ENCODE measurements around the gene TMEM135. TPM values are rescaled to one million over a fixed set of nuclear protein-coding genes. Genes with fewer than 3 reads are reported as not detected.
"Not testable (repeated sequence)": the region's sequence is repeated elsewhere in the genome, so short reads cannot be mapped to it uniquely, and the experiment has no call there.

TMEM135 gene
- total RNA-seq, 1 donor from 2014 or later = 20.6 TPM

- Histone ChIP-seq H3K36me3 (ENCODE audit: insufficient read depth, low read length) (no peaks in the 10 kb centered on the region), H3K9ac (ENCODE audit: low read length) (no peak overlapping the region), H3K27ac (ENCODE audit: low read depth, low read length) (no peak overlapping the region), H2AFZ (ENCODE audit: low read depth, low read length) (no peak overlapping the region), H4K20me1 (ENCODE audit: insufficient read depth, low read length) (no peaks in the 10 kb centered on the region), H3K4me2 (ENCODE audit: low read length) (no peak overlapping the region), H3K4me1 (ENCODE audit: insufficient read depth, low read length) (no peaks in the 10 kb centered on the region), H3K9me3 (ENCODE audit: insufficient read depth, low read depth, low read length) (no peaks in the 10 kb centered on the region), H3K27me3 (ENCODE audit: insufficient read depth, low read length) (no peaks in the 10 kb centered on the region), H3K79me2 (ENCODE audit: insufficient read depth, low read length) (no peaks in the 10 kb centered on the region), H3K4me3 (ENCODE audit: insufficient read depth, low read depth, low read length) (no peak overlapping the region)
- peaks cover 14% of the 10 kb centered on the region for H3K36me3 Mint-ChIP-seq (ENCODE audit: low read depth, unreplicated experiment)
- DNase-seq (ENCODE audit: low read depth) (no peak), FAIRE-seq (no peak)
- TF ChIP-seq EZH2 (IDR thresholded peaks at IDR 0.05; ENCODE audit: insufficient read depth, low read length) (no peak), CTCF (IDR thresholded peaks at IDR 0.05; ENCODE audit: insufficient read depth, low read depth, low read length) (no peak)
- no peak overlapping the region for H3K27ac Mint-ChIP-seq (ENCODE audit: unreplicated experiment)
- H3K27me3 Mint-ChIP-seq (ENCODE audit: low read depth, unreplicated experiment) = no peaks in the 10 kb centered on the region
- no peak overlapping the region for H3K4me3 Mint-ChIP-seq (ENCODE audit: unreplicated experiment)
- no peaks in the 10 kb centered on the region for H3K4me1 Mint-ChIP-seq (ENCODE audit: low read depth, unreplicated experiment)
- H3K9me3 Mint-ChIP-seq (ENCODE audit: unreplicated experiment) = no peaks in the 10 kb centered on the region
Measured at GRCh38 chr11:87092567-87092966, 54.8 kb downstream of the TMEM135 start.

GRCh38 chr11:87097582-87097981 lies 59.8 kb downstream of the TMEM135 start:
- Histone ChIP-seq H3K4me1 (ENCODE audit: insufficient read depth, low read length) (no peaks in the 10 kb centered on the region), H4K20me1 (ENCODE audit: insufficient read depth, low read length) (no peaks in the 10 kb centered on the region), H3K9me3 (ENCODE audit: insufficient read depth, low read depth, low read length) (no peaks in the 10 kb centered on the region), H3K27me3 (ENCODE audit: insufficient read depth, low read length) (no peaks in the 10 kb centered on the region), H3K36me3 (ENCODE audit: insufficient read depth, low read length) (peaks cover 5% of the 10 kb centered on the region), H3K9ac (ENCODE audit: low read length) (no peak overlapping the region), H3K4me3 (ENCODE audit: insufficient read depth, low read depth, low read length) (no peak overlapping the region), H3K79me2 (ENCODE audit: insufficient read depth, low read length) (no peaks in the 10 kb centered on the region), H2AFZ (ENCODE audit: low read depth, low read length) (no peak overlapping the region), H3K27ac (ENCODE audit: low read depth, low read length) (no peak overlapping the region), H3K4me2 (ENCODE audit: low read length) (no peak overlapping the region)
- no peaks in the 10 kb centered on the region for H3K4me1 Mint-ChIP-seq (ENCODE audit: low read depth, unreplicated experiment)
- H3K27me3 Mint-ChIP-seq (ENCODE audit: low read depth, unreplicated experiment) = no peaks in the 10 kb centered on the region
- peaks cover 7% of the 10 kb centered on the region for H3K36me3 Mint-ChIP-seq (ENCODE audit: low read depth, unreplicated experiment)
- FAIRE-seq (peak; percentile 66), DNase-seq (ENCODE audit: low read depth) (peak; percentile 4)
- H3K4me3 Mint-ChIP-seq (ENCODE audit: unreplicated experiment) = no peak overlapping the region
- TF ChIP-seq EZH2 (IDR thresholded peaks at IDR 0.05; ENCODE audit: insufficient read depth, low read length) (no peak), CTCF (IDR thresholded peaks at IDR 0.05; ENCODE audit: insufficient read depth, low read depth, low read length) (peak; percentile 66)
- H3K27ac Mint-ChIP-seq (ENCODE audit: unreplicated experiment) = no peak overlapping the region
- H3K9me3 Mint-ChIP-seq (ENCODE audit: unreplicated experiment) = no peaks in the 10 kb centered on the region

DNA sequence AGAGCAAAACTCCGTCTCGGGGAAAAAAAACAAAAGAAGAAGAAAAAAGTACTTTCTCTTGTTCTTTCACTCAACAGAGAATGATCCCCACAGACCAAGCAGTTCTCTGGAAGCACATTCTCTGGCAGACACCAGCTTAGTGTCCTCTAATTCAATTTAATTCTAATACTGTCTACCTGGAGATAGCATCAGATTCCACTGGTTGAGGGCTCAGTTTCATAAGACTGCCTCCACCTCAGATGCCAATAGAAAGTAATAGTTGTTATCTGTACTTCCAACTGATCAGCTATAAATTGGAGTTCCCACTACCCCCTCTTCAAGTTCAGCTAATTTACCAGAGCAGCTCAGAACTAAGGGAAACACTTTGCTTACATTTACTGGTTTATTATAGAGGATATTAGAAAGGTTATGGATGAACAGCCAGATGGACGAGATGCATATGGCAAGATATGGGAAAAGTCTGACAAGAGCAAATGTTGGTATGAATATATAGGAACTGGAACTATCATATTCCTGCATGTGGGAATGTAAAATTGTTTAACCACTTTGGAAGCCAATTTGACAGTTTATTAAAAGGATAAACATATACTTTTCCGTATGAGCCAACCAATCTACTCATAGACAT lies 64.3 kb downstream of the TMEM135 start:
- Histone ChIP-seq H3K4me1 (ENCODE audit: insufficient read depth, low read length) (no peaks in the 10 kb centered on the region), H3K79me2 (ENCODE audit: insufficient read depth, low read length) (no peaks in the 10 kb centered on the region), H3K9me3 (ENCODE audit: insufficient read depth, low read depth, low read length) (no peaks in the 10 kb centered on the region), H3K27me3 (ENCODE audit: insufficient read depth, low read length) (no peaks in the 10 kb centered on the region), H2AFZ (ENCODE audit: low read depth, low read length) (no peak overlapping the region), H3K36me3 (ENCODE audit: insufficient read depth, low read length) (peaks cover 5% of the 10 kb centered on the region), H3K4me3 (ENCODE audit: insufficient read depth, low read depth, low read length) (no peak overlapping the region), H3K4me2 (ENCODE audit: low read length) (no peak overlapping the region), H4K20me1 (ENCODE audit: insufficient read depth, low read length) (peaks cover 6% of the 10 kb centered on the region), H3K9ac (ENCODE audit: low read length) (no peak overlapping the region), H3K27ac (ENCODE audit: low read depth, low read length) (no peak overlapping the region)
- DNase-seq (ENCODE audit: low read depth) (no peak), FAIRE-seq (no peak)
- no peak overlapping the region for H3K4me3 Mint-ChIP-seq (ENCODE audit: unreplicated experiment)
- no peak for TF ChIP-seq CTCF (IDR thresholded peaks at IDR 0.05; ENCODE audit: insufficient read depth, low read depth, low read length)
- TF ChIP-seq EZH2 (IDR thresholded peaks at IDR 0.05; ENCODE audit: insufficient read depth, low read length) = no peak
- H3K27me3 Mint-ChIP-seq (ENCODE audit: low read depth, unreplicated experiment) = no peaks in the 10 kb centered on the region
- no peaks in the 10 kb centered on the region for H3K4me1 Mint-ChIP-seq (ENCODE audit: low read depth, unreplicated experiment)
- H3K36me3 Mint-ChIP-seq (ENCODE audit: low read depth, unreplicated experiment) = peaks cover 3% of the 10 kb centered on the region
- no peak overlapping the region for H3K27ac Mint-ChIP-seq (ENCODE audit: unreplicated experiment)
- H3K9me3 Mint-ChIP-seq (ENCODE audit: unreplicated experiment) = no peaks in the 10 kb centered on the region

- not testable (repeated sequence) for H3K27me3 ChIP-seq (ENCODE audit: insufficient read depth, low read length); H4K20me1 ChIP-seq (ENCODE audit: insufficient read depth, low read length); H3K4me1 Mint-ChIP-seq (ENCODE audit: low read depth, unreplicated experiment); H3K36me3 ChIP-seq (ENCODE audit: insufficient read depth, low read length); H3K36me3 Mint-ChIP-seq (ENCODE audit: low read depth, unreplicated experiment); H3K9me3 ChIP-seq (ENCODE audit: insufficient read depth, low read depth, low read length); H3K9me3 Mint-ChIP-seq (ENCODE audit: unreplicated experiment); FAIRE-seq; H3K27ac Mint-ChIP-seq (ENCODE audit: unreplicated experiment); H3K4me3 ChIP-seq (ENCODE audit: insufficient read depth, low read depth, low read length); H3K79me2 ChIP-seq (ENCODE audit: insufficient read depth, low read length); H3K27ac ChIP-seq (ENCODE audit: low read depth, low read length); H2AFZ ChIP-seq (ENCODE audit: low read depth, low read length); DNase-seq (ENCODE audit: low read depth); H3K4me3 Mint-ChIP-seq (ENCODE audit: unreplicated experiment); H3K4me2 ChIP-seq (ENCODE audit: low read length); H3K27me3 Mint-ChIP-seq (ENCODE audit: low read depth, unreplicated experiment); H3K4me1 ChIP-seq (ENCODE audit: insufficient read depth, low read length); H3K9ac ChIP-seq (ENCODE audit: low read length)
Measured at GRCh38 chr11:87105826-87106225, 68.1 kb downstream of the TMEM135 start.
